ENCODE results near the gene AP5M1. TPM values are rescaled to one million over a fixed set of nuclear protein-coding genes. Genes with fewer than 3 reads are reported as not detected.

AP5M1 gene
- total and polyA plus RNA-seq, 2 of the 4 experiments (the other 2 are of a cell fraction): 16.1 to 28.3 TPM

- intact Hi-C loops (cut with micrococcal nuclease): loop anchor here (10.0 kb wide), 1 partner anchor 755 kb away; no protein-coding TSS in a partner anchor
- CTCF ChIA-PET: no interaction called here
Observed at GRCh38 chr14:57319636-57320192, 50.9 kb downstream of the AP5M1 start.

More at GRCh38 chr14:57319636-57320192, 50.9 kb downstream of the AP5M1 start:
- Histone ChIP-seq H2BK20ac (ENCODE audit: low read depth, low read length) (no peak overlapping the region), H3K9ac (ENCODE audit: low read depth, low read length) (no peak overlapping the region), H4K20me1 (ENCODE audit: insufficient read depth, low read length) (no peaks in the 10 kb centered on the region), H3K36me3 (ENCODE audit: control insufficient read depth, insufficient read depth, low read length) (no peaks in the 10 kb centered on the region), H3K27me3 (ENCODE audit: control insufficient read depth, insufficient read depth, low read length) (peaks cover 9% of the 10 kb centered on the region), H2BK5ac (ENCODE audit: low read depth, low read length, poor library complexity, severe bottlenecking) (no peak overlapping the region), H4K5ac (ENCODE audit: low read depth, low read length) (no peak overlapping the region), H2AK5ac (ENCODE audit: low read depth, low read length) (no peak overlapping the region), H3K4ac (ENCODE audit: low read depth, low read length) (no peak overlapping the region), H2BK15ac (ENCODE audit: low read depth, low read length) (no peak overlapping the region), H3K18ac (ENCODE audit: low read depth, low read length) (no peak overlapping the region), H4K91ac (ENCODE audit: insufficient read depth, low read depth, low read length) (no peak overlapping the region), H3K4me1 (ENCODE audit: control insufficient read depth, insufficient read depth, low read length) (no peaks in the 10 kb centered on the region), H3K56ac (ENCODE audit: extremely low read depth, insufficient read depth, low read length) (no peak overlapping the region), H2AFZ (replicated peaks; ENCODE audit: low read length, poor library complexity) (no peak overlapping the region), H3K9me3 (ENCODE audit: control insufficient read depth, insufficient read depth, low read length) (no peaks in the 10 kb centered on the region), H2AK9ac (replicated peaks; ENCODE audit: low read depth, low read length, poor library complexity) (no peak overlapping the region), H3K23ac (ENCODE audit: low read depth, low read length) (no peak overlapping the region), H3K14ac (replicated peaks; ENCODE audit: low read depth, low read length) (no peak overlapping the region), H4K8ac (ENCODE audit: low read depth in 2 of 2, low read length in 2 of 2) (no peak overlapping the region), H3K4me2 (ENCODE audit: low read depth, low read length) (no peak overlapping the region), H3K4me3 (ENCODE audit: insufficient read depth, low read depth, low read length) (no peak overlapping the region), H2BK120ac (ENCODE audit: low read depth, low read length) (no peak overlapping the region), H3K79me1 (ENCODE audit: low read depth in 1 of 2, low read length in 2 of 2) (no peaks in the 10 kb centered on the region), H3K9me1 (ENCODE audit: insufficient read depth, low read length) (no peaks in the 10 kb centered on the region), H3K27ac (ENCODE audit: insufficient read depth, low read length) (no peak overlapping the region)
- POLR2A ChIA-PET (ENCODE audit: unreplicated experiment): no interaction called here
- 29% methylated on average over 2 of the region's 2 CpGs; no CpG with 5 or more reads in 1 of the 2 experiments for WGBS, 2 experiments (ENCODE audit: extremely low coverage in 2 of 2, insufficient read length in 1 of 2)
- no peak for DNase-seq
- dilution Hi-C loops (cut with HindIII; ENCODE audit: low sequenced_read_pairs, unreplicated experiment): loop anchor here (10.0 kb wide), 1 partner anchor 825 kb away; no protein-coding TSS in a partner anchor
- in situ Hi-C loops (cut with MboI; ENCODE audit: low sequenced_read_pairs): loop anchor here (5.0 to 25.0 kb wide), 2 partner anchors 657 to 827 kb away; no protein-coding TSS in a partner anchor
- ATAC-seq (ENCODE audit: low read depth): no peak
- BruUV-seq (replicated peaks): no TSS peak
- TF ChIP-seq USF2 (IDR thresholded peaks at IDR 0.05; ENCODE audit: low read depth, low read length) (no peak), RCOR1 (IDR thresholded peaks at IDR 0.05; ENCODE audit: insufficient replicate concordance, low read length) (no peak), NFE2L2 (IDR thresholded peaks at IDR 0.05; ENCODE audit: low read depth, low read length) (no peak), RFX5 (IDR thresholded peaks at IDR 0.05; ENCODE audit: low read depth, low read length) (no peak), CEBPB (IDR thresholded peaks at IDR 0.05; ENCODE audit: low read depth, low read length) (no peak), MAZ (IDR thresholded peaks at IDR 0.05; ENCODE audit: borderline replicate concordance, low read depth, low read length) (no peak)
